Measurements from ENCODE around the gene CDH8. TPM values are rescaled to one million over a fixed set of nuclear protein-coding genes. Genes with fewer than 3 reads are reported as not detected.

CDH8 gene
- total and polyA plus RNA-seq, 2 donors (not counting 1 experiment from before 2014, with no cell fraction given), result not detected

GRCh38 chr16:61842666-61843065 lies 193.6 kb downstream of the CDH8 start:
- TF ChIP-seq CTCF (IDR thresholded peaks at IDR 0.05), result no peak
- TF ChIP-seq EZH2 (IDR thresholded peaks at IDR 0.05; ENCODE audit: borderline replicate concordance, insufficient read depth, low read depth, low read length, poor library complexity, severe bottlenecking), result no peak
- no peaks in the 10 kb centered on the region for H3K4me1 Mint-ChIP-seq
- Histone ChIP-seq H3K4me3 (ENCODE audit: control extremely low read depth in 1 of 5, extremely low read depth in 1 of 5, insufficient read depth in 1 of 5, low read depth in 2 of 5, low read length in 4 of 5) (no peak overlapping the region), H3K9ac (ENCODE audit: low read length) (no peak overlapping the region), H2AFZ (ENCODE audit: insufficient read depth, low read depth, low read length, poor library complexity, severe bottlenecking) (no peak overlapping the region), H4K20me1 (ENCODE audit: control insufficient read depth, insufficient read depth, low read length, poor library complexity, severe bottlenecking) (no peaks in the 10 kb centered on the region), H3K9me3 (ENCODE audit: control extremely low read depth in 1 of 3, control insufficient read depth in 2 of 3, insufficient read depth in 1 of 3, low read length in 2 of 3) (no peaks in the 10 kb centered on the region), H3K4me2 (replicated peaks; ENCODE audit: low read depth, low read length, poor library complexity, severe bottlenecking) (no peak overlapping the region), H3K27me3 (replicated peaks in 1 of 4; ENCODE audit: control extremely low read depth in 1 of 4, control insufficient read depth in 3 of 4, insufficient read depth in 4 of 4, low read length in 3 of 4) (no peaks in the 10 kb centered on the region), H3K27ac (ENCODE audit: low read length in 2 of 2) (no peak overlapping the region), H3K36me3 (replicated peaks in 1 of 2; ENCODE audit: control extremely low read depth in 1 of 2, control insufficient read depth in 1 of 2, extremely low read depth in 1 of 2, insufficient read depth in 2 of 2, low read length in 1 of 2) (no peaks in the 10 kb centered on the region), H3K4me1 (ENCODE audit: control insufficient read depth in 2 of 2, insufficient read depth in 2 of 2, low read length in 2 of 2) (no peaks in the 10 kb centered on the region), H3K79me2 (ENCODE audit: control insufficient read depth, insufficient read depth, low read length) (no peaks in the 10 kb centered on the region)
- CTCF ChIA-PET, result no interaction called here
- H3K27ac Mint-ChIP-seq, result no peak overlapping the region
- WGBS (ENCODE audit: insufficient coverage), result 83% methylated on average over 1 of the region's 2 CpGs
- ATAC-seq (ENCODE audit: low read depth) (no peak), DNase-seq (no peak)
- peaks cover 9% of the 10 kb centered on the region for H3K9me3 Mint-ChIP-seq (ENCODE audit: insufficient read depth)
- no peaks in the 10 kb centered on the region for H3K27me3 Mint-ChIP-seq
- intact Hi-C loops (cut with micrococcal nuclease), result no loop called here
- POLR2A ChIA-PET, result no interaction called here
- H3K4me3 Mint-ChIP-seq, result no peak overlapping the region

GRCh38 chr16:61836804-61837393 lies 199.3 kb downstream of the CDH8 start:
- intact Hi-C loops (cut with micrococcal nuclease), result no loop called here
- Histone ChIP-seq H3K79me2 (ENCODE audit: control insufficient read depth, insufficient read depth, low read length) (no peaks in the 10 kb centered on the region), H3K27ac (ENCODE audit: low read length in 2 of 2) (no peak overlapping the region), H4K20me1 (ENCODE audit: control insufficient read depth, insufficient read depth, low read length, poor library complexity, severe bottlenecking) (no peaks in the 10 kb centered on the region), H3K4me1 (ENCODE audit: control insufficient read depth in 2 of 2, insufficient read depth in 2 of 2, low read length in 2 of 2) (no peaks in the 10 kb centered on the region), H3K4me3 (ENCODE audit: control extremely low read depth in 1 of 5, extremely low read depth in 1 of 5, insufficient read depth in 1 of 5, low read depth in 2 of 5, low read length in 4 of 5) (no peak overlapping the region), H3K9me3 (ENCODE audit: control extremely low read depth in 1 of 3, control insufficient read depth in 2 of 3, insufficient read depth in 1 of 3, low read length in 2 of 3) (no peaks in the 10 kb centered on the region), H3K4me2 (replicated peaks; ENCODE audit: low read depth, low read length, poor library complexity, severe bottlenecking) (no peak overlapping the region), H3K36me3 (replicated peaks in 1 of 2; ENCODE audit: control extremely low read depth in 1 of 2, control insufficient read depth in 1 of 2, extremely low read depth in 1 of 2, insufficient read depth in 2 of 2, low read length in 1 of 2) (no peaks in the 10 kb centered on the region), H3K9ac (ENCODE audit: low read length) (no peak overlapping the region), H3K27me3 (replicated peaks in 1 of 4; ENCODE audit: control extremely low read depth in 1 of 4, control insufficient read depth in 3 of 4, insufficient read depth in 4 of 4, low read length in 3 of 4) (no peaks in the 10 kb centered on the region), H2AFZ (ENCODE audit: insufficient read depth, low read depth, low read length, poor library complexity, severe bottlenecking) (no peak overlapping the region)
- WGBS (ENCODE audit: insufficient coverage), result no CpG with 5 or more reads among the region's 3 CpGs
- Mint-ChIP-seq H3K27ac (no peak overlapping the region), H3K4me3 (no peak overlapping the region), H3K9me3 (ENCODE audit: insufficient read depth) (peaks cover 6% of the 10 kb centered on the region), H3K27me3 (no peaks in the 10 kb centered on the region), H3K4me1 (no peaks in the 10 kb centered on the region)
- TF ChIP-seq CTCF (IDR thresholded peaks at IDR 0.05) (no peak), EZH2 (IDR thresholded peaks at IDR 0.05; ENCODE audit: borderline replicate concordance, insufficient read depth, low read depth, low read length, poor library complexity, severe bottlenecking) (no peak)
- POLR2A ChIA-PET, result no interaction called here
- DNase-seq (no peak), ATAC-seq (ENCODE audit: low read depth) (no peak)
- CTCF ChIA-PET, result no interaction called here
